NCI-H82 (cell line): Measurements from ENCODE around the gene TMEM179.

ENCODE experiments used
- DNase-seq: peaks from one replicate; lab custom pipeline; 2025; lab: John Stamatoyannopoulos, UW

Gene TMEM179

DNA sequence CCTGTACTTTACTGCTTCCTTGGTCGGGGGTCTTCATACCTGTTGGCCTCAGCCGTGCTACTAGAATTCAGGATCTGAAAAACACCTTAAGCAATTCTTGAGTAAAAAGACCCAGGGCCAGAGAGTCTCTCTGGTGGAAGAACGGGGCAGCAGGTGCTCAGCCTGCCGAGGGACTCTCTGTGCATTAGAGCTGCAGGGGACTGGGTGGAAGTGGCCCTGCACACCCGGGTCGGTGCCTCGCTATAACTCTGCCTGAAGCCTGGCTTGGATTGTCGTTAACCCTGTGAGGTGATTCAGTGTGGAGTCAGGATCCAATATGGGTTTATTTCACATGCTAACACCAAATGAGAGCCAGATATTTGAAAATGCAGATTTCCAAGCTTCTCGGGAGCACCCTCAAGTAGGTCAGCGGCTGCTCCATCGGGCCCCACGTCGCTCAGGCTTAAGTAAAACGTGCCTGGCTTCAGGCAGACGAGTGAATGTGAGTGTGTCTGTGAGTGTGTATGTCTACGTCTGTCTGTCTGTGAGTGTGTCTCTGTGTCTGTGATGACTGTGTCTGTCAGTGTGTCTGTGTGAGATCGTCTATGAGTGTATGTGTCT lies 60.1 kb downstream of the TMEM179 start:
- no peak for DNase-seq

DNA sequence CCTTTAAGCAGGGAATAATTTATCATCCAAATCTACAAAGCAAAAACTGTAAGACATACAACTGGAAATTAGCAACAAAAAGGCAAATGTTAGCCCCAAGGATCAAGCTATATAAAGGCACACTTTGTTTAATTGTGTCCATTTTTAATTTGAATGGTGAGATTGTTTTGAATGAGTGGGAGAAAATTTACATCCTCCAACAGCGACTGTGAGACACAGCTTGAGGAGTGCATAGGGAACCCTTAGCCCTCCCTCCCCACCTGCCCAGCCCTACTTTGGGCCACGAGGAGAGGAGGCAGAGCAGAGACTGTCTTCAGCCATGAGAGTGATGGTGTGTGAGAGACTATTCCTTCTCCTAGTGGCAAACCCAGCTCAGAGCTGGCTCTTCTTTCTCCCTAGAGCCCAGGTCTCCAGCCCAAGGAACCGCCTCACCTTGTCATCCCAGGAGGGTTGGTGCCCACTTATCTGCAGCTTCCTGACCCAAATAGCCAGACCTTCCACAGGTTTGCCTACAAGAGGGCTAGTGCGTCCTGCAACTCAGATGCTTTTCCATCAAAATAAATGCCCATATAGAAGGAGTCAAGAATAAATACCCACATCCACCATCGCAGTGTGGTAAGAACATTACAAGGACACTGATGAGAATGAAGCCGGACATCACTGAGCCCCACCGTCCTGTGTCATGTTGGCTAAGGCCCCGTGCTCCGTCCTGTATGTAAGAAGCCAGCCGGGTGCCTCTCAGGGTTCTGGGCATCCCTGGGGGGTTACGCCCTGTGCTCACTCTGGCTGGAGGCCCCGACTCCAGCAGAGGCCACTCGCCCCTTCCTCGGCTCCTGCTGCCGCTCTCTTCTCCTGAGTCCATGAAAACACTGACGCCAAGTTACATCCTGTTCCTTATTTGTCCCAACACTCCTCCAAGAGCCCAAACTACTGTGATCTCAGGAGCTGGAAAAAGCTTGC lies 61.4 kb downstream of the TMEM179 start:
- no peak for DNase-seq

DNA sequence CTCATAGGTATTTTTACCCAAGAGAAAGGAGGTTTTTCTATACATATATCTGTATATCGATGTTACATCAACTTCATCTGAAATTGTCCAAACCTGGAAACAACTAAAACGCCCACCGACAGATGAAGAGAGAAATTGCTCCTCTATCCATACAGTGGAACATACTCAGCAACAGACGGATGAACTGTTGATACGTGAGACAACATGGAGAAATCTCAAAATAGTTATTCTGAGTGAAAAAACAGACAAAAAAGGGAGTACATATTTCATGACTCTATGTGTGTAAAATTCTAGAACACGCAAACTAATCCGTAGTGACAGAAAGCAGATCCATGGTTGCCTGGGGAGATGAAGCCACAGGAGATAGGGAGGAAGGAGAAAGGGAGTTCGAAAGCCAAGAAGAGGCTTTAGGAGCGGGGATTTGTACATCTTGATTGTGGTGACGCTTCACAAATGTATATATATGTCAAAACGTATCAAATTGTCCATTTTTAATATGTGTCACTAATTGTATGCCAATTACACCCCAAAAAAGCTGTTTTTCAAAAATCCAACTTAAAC lies 62.6 kb downstream of the TMEM179 start:
- no peak for DNase-seq
